HUES64 (cell line): ENCODE data around the gene SH3RF3. TPM values are rescaled to one million over a fixed set of nuclear protein-coding genes. Genes with fewer than 3 reads are reported as not detected.

Experiments
- H3K27ac ChIP-seq: 2 replicates; pipeline ENCODE4 v1.7.0; 2013; ENCODE audit warnings: low read depth, low read length, inconsistent platforms
- H3K27me3 ChIP-seq: 2 replicates; pipeline ENCODE4 v1.6.1; 2013; ENCODE audit warnings: mild to moderate bottlenecking, low read length; ENCODE audit not compliant: insufficient read depth
- H3K36me3 ChIP-seq: 2 replicates; pipeline ENCODE4 v1.6.1; 2013; ENCODE audit warnings: mild to moderate bottlenecking, low read length; ENCODE audit not compliant: insufficient read depth
- H3K4me1 ChIP-seq: 2 replicates; pipeline ENCODE4 v1.6.1; 2013; ENCODE audit warnings: mild to moderate bottlenecking, low read length, moderate library complexity; ENCODE audit not compliant: insufficient read depth
- H3K4me3 ChIP-seq: 2 replicates; pipeline ENCODE4 v1.5.1; 2013; ENCODE audit warnings: mild to moderate bottlenecking, low read length, moderate library complexity
- H3K9ac ChIP-seq: 2 replicates; pipeline ENCODE4 v1.6.1; 2013; ENCODE audit warnings: mild to moderate bottlenecking, low read depth, low read length
- H3K9me3 ChIP-seq: 2 replicates; pipeline ENCODE4 v1.6.1; 2013; ENCODE audit warnings: low read depth, low read length; ENCODE audit not compliant: insufficient read depth
- WGBS: fragments of 150-250, 120-280 bp; methylation state at CpG from one replicate; pipeline ENCODE4 v1.1.7; 2013; ENCODE audit warnings: missing lambda C conversion rate; 5-methylcytosine and 5-hydroxymethylcytosine counted together
- polyA plus RNA-seq, 2 experiments: library from polyadenylated mRNA; stranded (reverse); fragments of 50-300 nt; gene quantifications; one replicate each; pipeline ENCODE4 v1.2.3, GENCODE V29; 2013

SH3RF3 gene
- polyA plus RNA-seq (2013, experiment 1 of 2), result 0.20 TPM
- 0.44 TPM for polyA plus RNA-seq (2013, experiment 2 of 2)

DNA sequence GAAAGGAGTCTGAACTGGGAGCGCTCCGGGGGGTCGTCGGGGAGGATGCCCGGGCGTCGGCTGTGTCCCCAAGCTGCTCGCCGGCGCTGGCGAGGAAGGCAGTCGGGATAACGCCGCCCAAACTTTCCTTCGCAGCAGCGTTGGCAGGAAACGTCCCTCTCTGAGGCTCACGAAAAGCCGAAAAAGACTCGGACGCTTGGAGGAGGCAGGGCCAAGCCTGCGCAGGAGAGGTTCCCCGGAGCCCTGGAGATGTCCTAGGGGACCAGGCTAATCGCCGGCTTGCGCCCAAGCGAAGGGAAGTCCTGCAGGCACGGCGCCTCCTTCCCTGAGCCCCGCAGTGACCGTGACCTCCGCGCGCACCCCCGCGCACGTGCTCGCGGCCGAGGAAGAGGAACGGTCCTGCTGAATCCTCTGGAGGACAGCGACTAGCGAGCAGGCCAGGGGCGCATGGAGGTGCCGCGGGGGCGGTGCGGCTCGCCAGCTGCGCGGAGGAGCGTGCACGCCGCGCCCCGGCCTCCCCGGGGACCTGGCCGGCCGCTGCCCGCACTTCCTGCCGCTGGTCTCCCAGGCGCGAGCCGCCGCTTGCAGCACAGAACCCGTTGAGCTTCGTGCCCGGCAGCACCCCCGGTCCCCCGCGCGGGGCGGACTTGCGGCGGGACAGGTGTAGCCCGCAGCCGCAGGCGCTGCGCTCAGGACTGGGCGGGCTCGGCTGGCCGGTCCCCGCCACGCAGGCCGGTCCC lies at the start of gene SH3RF3:
Gene SH3RF3 (plus strand): TSS at position 590 of the 740 bp plus-strand sequence.
- no peaks in the 10 kb centered on the region for H3K36me3 ChIP-seq
- peaks cover 4% of the 10 kb centered on the region; the same call in 1 of the 2 replicates for H3K4me1 ChIP-seq
- H3K27ac ChIP-seq, result no peak within 1 kb of the TSS
- peak within 1 kb of the TSS; percentile 37; the same call in 1 of the 2 replicates for H3K9ac ChIP-seq
- peaks cover 73% of the 10 kb centered on the region for H3K27me3 ChIP-seq
- peak within 1 kb of the TSS; percentile 63 for H3K4me3 ChIP-seq
- no peaks in the 10 kb centered on the region for H3K9me3 ChIP-seq
- WGBS, result under 1% methylated on average over 85 of the region's 85 CpGs

DNA sequence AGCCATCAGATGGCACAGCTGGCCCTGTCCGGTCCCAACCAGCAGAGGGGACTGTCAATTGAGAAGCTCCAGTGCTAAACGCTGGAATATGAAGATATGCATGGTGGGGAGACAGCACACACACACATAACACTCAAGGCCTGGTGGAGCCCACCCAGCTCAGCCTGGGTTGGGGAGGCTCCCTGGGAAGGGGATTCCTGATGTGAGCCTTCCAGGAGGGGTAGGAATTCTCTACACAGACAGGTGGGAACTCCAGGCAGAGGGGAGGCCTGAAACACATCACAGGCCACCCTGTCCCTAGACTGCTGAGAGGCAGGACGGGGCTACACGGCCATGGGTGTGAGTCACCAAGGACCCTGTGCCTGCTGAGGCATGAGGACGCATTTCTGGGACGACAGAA lies 49.4 kb upstream of the SH3RF3 start:
- Histone ChIP-seq H3K36me3 (no peaks in the 10 kb centered on the region), H3K4me1 (no peaks in the 10 kb centered on the region), H3K9me3 (no peaks in the 10 kb centered on the region), H3K4me3 (no peak overlapping the region), H3K9ac (no peak overlapping the region), H3K27ac (no peak overlapping the region), H3K27me3 (no peaks in the 10 kb centered on the region)
- WGBS, result 72% methylated on average over 6 of the region's 6 CpGs

DNA sequence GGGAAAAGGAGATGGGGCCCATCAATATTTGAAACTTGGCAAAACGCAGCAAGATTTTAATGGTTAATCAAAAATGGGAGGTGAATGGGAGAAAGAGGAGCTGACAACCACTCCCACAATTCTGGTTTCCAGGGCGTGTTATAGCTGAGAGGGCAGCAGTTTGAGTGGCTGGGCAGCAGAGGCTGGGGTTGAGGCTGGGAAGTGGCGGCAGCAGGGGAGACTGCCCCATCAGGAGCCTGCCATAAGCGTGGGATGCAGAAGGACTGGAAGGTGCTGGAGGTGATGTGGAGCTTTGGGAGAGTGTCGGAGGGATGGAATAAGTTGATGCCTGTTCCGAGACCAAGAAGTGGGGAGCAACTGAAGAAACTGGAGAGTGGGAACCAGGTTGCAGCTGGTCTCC lies 48.9 kb upstream of the SH3RF3 start:
- Histone ChIP-seq H3K4me1 (no peaks in the 10 kb centered on the region), H3K27me3 (no peaks in the 10 kb centered on the region), H3K9ac (no peak overlapping the region), H3K4me3 (no peak overlapping the region), H3K27ac (no peak overlapping the region), H3K9me3 (no peaks in the 10 kb centered on the region), H3K36me3 (no peaks in the 10 kb centered on the region)
- WGBS, result 87% methylated on average over 6 of the region's 6 CpGs

DNA sequence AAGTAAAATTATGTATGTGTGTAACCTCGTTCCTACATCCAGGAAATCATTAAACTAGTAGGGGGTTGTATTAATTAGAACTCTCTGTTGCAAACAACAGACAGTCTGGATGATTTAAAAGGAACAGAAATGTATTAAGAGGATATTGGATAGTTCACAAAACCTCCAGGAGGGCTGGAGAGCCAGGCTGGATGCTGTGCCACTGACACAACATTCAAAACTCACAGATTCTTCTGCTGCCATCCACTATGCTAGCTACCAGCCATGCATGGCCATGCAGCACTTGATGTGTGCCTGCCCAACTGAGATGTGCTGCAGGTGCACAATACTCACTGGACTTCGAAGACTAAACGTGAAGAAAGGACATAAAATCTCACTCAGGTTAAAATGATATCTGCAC lies 48.2 kb upstream of the SH3RF3 start:
- 95% methylated on average over 2 of the region's 3 CpGs for WGBS

DNA sequence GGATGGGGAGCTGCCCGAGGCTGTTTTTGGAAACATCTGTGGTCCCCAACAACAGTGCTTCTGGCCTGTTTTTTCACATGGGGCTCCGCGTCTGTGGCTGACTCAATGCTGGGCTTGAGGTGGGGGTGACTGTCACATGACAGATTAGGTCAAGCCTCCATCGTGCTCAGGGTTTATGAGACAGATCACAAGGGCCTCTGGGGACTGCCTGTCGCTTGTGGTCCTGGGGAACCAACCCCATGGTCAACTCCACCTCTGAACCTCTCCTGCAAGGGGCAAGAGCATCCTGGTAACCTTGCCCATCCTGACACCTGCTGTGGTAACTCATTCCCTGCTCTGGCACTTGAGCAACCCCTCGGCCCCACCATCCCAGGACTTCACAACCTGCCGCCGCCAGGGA lies 47.6 kb upstream of the SH3RF3 start:
- Histone ChIP-seq H3K36me3 (no peaks in the 10 kb centered on the region), H3K9ac (no peak overlapping the region), H3K27me3 (no peaks in the 10 kb centered on the region), H3K9me3 (no peaks in the 10 kb centered on the region), H3K4me3 (no peak overlapping the region), H3K27ac (no peak overlapping the region), H3K4me1 (no peaks in the 10 kb centered on the region)
- 87% methylated on average over 8 of the region's 8 CpGs for WGBS

More for the DNA sequence above, 48.2 kb upstream of the SH3RF3 start:
- no peak overlapping the region for H3K27ac ChIP-seq
- H3K4me1 ChIP-seq, result no peaks in the 10 kb centered on the region
- no peak overlapping the region for H3K9ac ChIP-seq
- H3K9me3 ChIP-seq, result no peaks in the 10 kb centered on the region
- no peaks in the 10 kb centered on the region for H3K27me3 ChIP-seq
- H3K4me3 ChIP-seq, result no peak overlapping the region
- H3K36me3 ChIP-seq, result no peaks in the 10 kb centered on the region

DNA sequence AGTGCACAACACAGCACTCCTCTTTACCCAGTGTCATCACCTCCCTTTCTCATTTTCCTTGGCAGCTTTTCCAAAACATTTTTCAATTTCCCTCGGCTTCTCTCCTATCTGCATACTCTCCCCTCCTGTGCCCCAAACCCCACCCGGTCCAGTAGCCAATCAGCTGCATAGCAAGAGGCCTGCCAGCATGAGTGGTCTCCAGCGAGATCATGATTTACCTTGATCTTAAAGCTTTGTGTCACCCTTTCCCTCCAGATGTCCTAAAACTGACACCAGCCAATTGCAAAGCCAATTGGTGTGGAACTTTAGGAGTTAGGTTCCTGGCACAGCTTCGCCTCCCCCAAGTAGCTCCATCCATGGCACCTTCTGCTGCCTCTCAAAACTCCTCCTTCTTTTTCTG lies 45.2 kb upstream of the SH3RF3 start:
- Histone ChIP-seq H3K9ac (no peak overlapping the region), H3K4me3 (no peak overlapping the region), H3K27me3 (no peaks in the 10 kb centered on the region), H3K9me3 (no peaks in the 10 kb centered on the region), H3K4me1 (no peaks in the 10 kb centered on the region), H3K36me3 (no peaks in the 10 kb centered on the region), H3K27ac (no peak overlapping the region)
- 93% methylated on average over 4 of the region's 4 CpGs for WGBS

DNA sequence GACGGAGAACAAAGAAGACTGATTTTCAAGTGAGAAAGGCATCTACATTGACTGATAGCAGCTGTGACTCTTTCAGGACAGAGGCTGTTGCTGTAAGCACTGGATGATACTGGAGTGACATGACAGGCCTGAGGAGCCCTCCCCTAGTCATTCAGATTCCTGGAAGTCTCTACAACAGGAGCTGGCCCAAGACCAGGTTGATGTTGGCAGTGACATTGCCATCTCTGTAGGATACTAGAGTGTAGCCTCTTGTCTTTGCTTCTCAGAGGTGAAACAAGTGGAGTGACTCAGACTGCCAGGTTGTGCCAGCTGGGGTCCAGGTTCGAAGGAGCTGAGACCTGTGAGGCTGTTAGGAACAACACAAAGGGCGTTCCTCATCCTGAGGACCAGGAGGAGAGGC lies 44.7 kb upstream of the SH3RF3 start:
- WGBS, result 90% methylated on average over 3 of the region's 3 CpGs
- Histone ChIP-seq H3K9me3 (no peaks in the 10 kb centered on the region), H3K4me3 (no peak overlapping the region), H3K9ac (no peak overlapping the region), H3K27ac (no peak overlapping the region), H3K36me3 (no peaks in the 10 kb centered on the region), H3K4me1 (no peaks in the 10 kb centered on the region), H3K27me3 (no peaks in the 10 kb centered on the region)

DNA sequence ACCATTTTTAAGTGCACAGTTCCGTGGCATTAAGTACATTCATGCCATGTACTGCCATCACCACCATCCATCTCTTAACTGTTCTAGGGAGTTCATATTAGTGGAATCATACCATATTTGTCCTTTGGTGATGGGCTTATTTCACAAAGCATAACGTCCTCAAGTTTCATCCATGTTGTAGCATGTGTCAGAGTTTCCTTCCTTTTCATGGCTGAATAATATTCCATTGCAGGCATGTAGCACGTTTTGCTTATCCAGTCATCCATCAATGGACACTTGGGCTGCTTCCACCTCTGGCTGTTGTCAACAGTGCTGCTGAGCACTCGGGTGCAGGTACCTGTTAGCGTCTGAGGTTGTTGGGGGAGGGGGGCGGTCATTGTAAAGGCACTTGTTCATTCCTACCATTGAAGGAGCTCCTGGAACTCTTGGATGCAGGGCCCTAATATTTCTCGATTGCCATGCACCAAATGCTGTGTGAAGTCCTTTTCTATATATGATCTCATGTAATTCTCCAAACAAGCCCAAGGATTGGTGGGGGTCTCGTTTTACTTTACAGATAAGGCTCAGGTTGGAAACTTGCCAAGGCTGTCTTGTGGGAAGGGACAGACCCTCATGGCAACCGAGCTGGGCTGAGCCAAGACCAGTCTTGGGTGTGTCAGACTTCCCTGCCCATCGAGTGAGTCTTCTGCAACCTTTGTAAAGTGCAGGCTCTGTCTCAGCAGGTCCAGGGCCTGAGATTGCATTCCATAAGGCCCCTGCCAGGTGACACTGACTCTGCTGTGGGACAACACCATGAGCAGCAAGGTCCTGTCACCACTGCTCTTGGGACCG lies 42.9 kb upstream of the SH3RF3 start:
- WGBS, result 92% methylated on average over 11 of the region's 11 CpGs
- Histone ChIP-seq H3K36me3 (no peaks in the 10 kb centered on the region), H3K27me3 (no peaks in the 10 kb centered on the region), H3K4me1 (no peaks in the 10 kb centered on the region), H3K4me3 (no peak overlapping the region), H3K27ac (no peak overlapping the region), H3K9me3 (no peaks in the 10 kb centered on the region), H3K9ac (no peak overlapping the region)

DNA sequence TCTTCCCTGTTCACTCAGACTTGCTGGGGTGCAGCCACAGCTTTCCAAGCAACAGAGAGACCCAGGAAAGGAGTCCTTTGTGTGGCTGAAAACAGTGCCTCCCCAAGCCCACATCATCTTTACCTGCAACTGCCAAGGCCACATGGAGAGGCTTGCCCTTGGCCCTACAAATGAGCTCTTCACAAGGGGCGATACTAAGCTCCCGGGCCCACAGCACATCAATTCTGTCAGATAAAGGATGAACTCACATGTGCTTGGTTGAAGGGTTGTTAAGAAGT lies 42.3 kb upstream of the SH3RF3 start:
- H3K36me3 ChIP-seq, result no peaks in the 10 kb centered on the region
- WGBS, result 99% methylated on average over 2 of the region's 2 CpGs
- H3K4me1 ChIP-seq, result no peaks in the 10 kb centered on the region

DNA sequence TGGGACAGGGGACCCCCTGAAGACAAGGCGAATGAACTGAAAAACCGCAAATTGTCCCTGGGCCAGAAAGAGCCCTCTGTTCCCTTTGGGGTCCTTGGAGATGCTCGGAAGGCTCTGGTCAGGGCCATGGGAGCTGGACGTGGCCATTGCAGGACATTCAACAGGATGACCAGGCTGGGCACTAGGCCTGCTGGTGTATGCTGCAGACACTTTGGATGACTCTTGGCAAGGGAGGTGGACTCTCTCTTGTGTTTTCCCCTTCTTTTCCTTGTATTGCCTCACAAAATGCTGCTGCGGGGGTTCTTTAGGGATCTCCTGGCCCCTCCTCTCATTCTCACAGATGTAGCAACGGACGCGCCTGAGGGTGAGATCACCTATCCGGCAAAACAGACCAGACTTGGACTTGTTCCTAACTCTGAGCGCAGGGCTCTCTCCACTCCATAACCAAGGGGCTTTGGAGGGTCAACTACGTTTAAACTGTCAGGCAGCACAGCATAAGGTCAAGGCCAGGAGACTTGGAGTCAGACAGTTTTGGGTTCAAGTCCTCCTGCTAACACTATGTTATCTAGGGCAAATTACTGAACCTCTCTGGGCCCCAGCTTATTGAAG lies 41.8 kb upstream of the SH3RF3 start:
- H3K9ac ChIP-seq, result no peak overlapping the region
- no peaks in the 10 kb centered on the region for H3K4me1 ChIP-seq
- no peaks in the 10 kb centered on the region for H3K9me3 ChIP-seq
- H3K27ac ChIP-seq, result no peak overlapping the region
- WGBS, result 96% methylated on average over 11 of the region's 11 CpGs
- no peak overlapping the region for H3K4me3 ChIP-seq
- H3K36me3 ChIP-seq, result no peaks in the 10 kb centered on the region
- no peaks in the 10 kb centered on the region for H3K27me3 ChIP-seq

More for the DNA sequence above, 42.3 kb upstream of the SH3RF3 start:
- no peaks in the 10 kb centered on the region for H3K27me3 ChIP-seq
- no peak overlapping the region for H3K4me3 ChIP-seq
- no peak overlapping the region for H3K27ac ChIP-seq
- no peaks in the 10 kb centered on the region for H3K9me3 ChIP-seq
- no peak overlapping the region for H3K9ac ChIP-seq

DNA sequence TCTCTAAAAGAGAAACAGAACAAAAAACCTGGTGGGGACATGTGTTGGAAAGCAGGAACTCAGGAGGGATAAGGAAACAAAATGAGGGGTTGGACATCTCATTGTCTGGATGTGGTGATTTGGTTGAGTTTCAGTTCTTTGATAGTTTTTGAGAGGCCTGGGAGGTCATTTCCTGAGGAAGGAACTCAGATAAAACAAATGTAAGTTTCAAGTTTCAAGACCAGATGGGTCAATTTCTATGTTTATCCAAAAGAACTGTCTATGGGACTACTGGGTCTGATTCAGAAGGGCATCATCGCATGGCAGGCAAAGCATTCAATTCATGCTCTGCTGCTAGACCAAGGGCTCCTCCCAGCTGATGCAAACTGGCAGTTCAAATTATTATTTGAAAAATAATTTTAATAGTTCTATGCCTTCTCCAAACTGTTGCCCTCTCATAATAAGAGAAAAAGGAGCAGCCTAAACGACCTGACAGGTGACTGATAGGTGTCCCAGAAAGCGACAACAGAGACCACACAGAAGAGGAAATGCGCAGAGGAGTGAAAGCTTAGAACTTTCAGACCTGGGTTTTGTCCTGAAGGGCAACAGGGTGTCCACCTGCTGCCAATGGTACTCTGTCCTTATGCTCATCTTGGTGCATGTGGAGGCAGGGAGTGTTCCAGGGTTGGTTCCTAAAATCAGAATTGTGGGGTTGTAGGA lies 39.3 kb upstream of the SH3RF3 start:
- Histone ChIP-seq H3K36me3 (no peaks in the 10 kb centered on the region), H3K4me1 (no peaks in the 10 kb centered on the region), H3K27ac (no peak overlapping the region), H3K27me3 (no peaks in the 10 kb centered on the region), H3K9ac (no peak overlapping the region), H3K4me3 (no peak overlapping the region), H3K9me3 (peaks cover 20% of the 10 kb centered on the region; the same call in 1 of the 2 replicates)
- 88% methylated on average over 4 of the region's 4 CpGs for WGBS
